Measurements from ENCODE around the gene TRPM2. TPM values are rescaled to one million over a fixed set of nuclear protein-coding genes. Genes with fewer than 3 reads are reported as not detected.

TRPM2 gene
- total RNA-seq, 1 experiment from 2014 or later, result 28.1 TPM

- Histone ChIP-seq H3K4me2 (ENCODE audit: low read length) (no peak overlapping the region), H3K79me2 (ENCODE audit: insufficient read depth, low read length) (no peaks in the 10 kb centered on the region), H4K20me1 (ENCODE audit: insufficient read depth) (no peaks in the 10 kb centered on the region), H3K9me3 (ENCODE audit: control insufficient read depth in 1 of 2, insufficient read depth in 1 of 2, low read depth in 1 of 2, low read length in 2 of 2) (no peaks in the 10 kb centered on the region), H3K4me3 (replicated peaks in 1 of 2; ENCODE audit: low read depth in 1 of 2, low read length in 2 of 2) (peak overlapping the region in 1 of 2 experiments; percentile 7; a peak in 1 of 4 replicates), H3K27ac (ENCODE audit: low read depth, low read length) (no peak overlapping the region), H3K4me1 (ENCODE audit: control insufficient read depth in 1 of 2, insufficient read depth in 2 of 2, low read length in 2 of 2) (peaks cover 0 to 5% of the 10 kb centered on the region in 2 experiments; a peak in 1 of 4 replicates), H2AFZ (ENCODE audit: low read depth, low read length, poor library complexity, severe bottlenecking) (no peak overlapping the region), H3K9ac (ENCODE audit: low read length) (no peak overlapping the region), H3K27me3 (ENCODE audit: insufficient read depth, low read length) (no peaks in the 10 kb centered on the region), H3K36me3 (ENCODE audit: control insufficient read depth in 1 of 2, insufficient read depth in 2 of 2, low read length in 2 of 2) (no peaks in the 10 kb centered on the region), H3K9me2 (ENCODE audit: insufficient read depth) (no peaks in the 10 kb centered on the region)
- TF ChIP-seq EGR1 (IDR thresholded peaks at IDR 0.05; ENCODE audit: low read depth) (no peak), CTCF (IDR thresholded peaks at IDR 0.05 in 2 of 3, conservative IDR thresholded peaks at IDR 0.05 in 1 of 3; ENCODE audit: borderline replicate concordance in 1 of 3, insufficient read depth in 1 of 3, low read depth in 2 of 3, low read length in 2 of 3) (peak in 2 of 3 experiments; percentile 32 to 47; a peak in 3 of 6 replicates)
- POLR2A ChIA-PET, result no interaction called here
- RAD21 ChIA-PET (ENCODE audit: low non-redundant PET in 1 of 2, low total read pairs in 2 of 2, uncharacterized antibody in 2 of 2, unreplicated experiment in 2 of 2), result no interaction called here
- CTCF ChIA-PET, result no interaction called here
- peak; percentile 46 for DNase-seq (ENCODE audit: low read depth, low spot score)
- peak; percentile 84 for ATAC-seq
- BruUV-seq (replicated peaks), result no TSS peak
- intact Hi-C loops (cut with micrococcal nuclease), result no loop called here
These were observed 131.9 kb downstream of the TRPM2 start for GRCh38 chr21:44485254-44485793.

DNA sequence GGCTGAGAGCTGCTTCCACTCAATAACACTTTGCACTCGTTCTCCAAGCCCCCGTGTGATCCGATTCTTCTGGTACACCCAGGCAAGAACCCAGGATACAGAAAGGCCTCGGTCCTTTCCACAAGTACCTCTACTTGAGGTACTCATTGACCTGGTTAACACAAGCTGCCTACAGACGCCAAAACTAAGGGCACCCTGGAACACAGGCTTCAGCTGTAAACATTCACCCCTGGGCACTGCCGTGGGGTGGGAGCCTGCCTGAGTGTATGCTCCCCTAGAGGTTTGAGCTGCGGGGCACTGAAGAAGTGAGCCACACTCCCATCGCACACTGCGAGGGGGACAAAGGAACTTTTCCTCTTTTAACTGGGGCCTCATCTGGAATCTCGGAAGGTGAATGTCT, 132.4 kb downstream of the TRPM2 start:
- intact Hi-C loops (cut with micrococcal nuclease), result no loop called here
- H2AFZ ChIP-seq (ENCODE audit: low read depth, low read length, poor library complexity, severe bottlenecking), result no peak overlapping the region
- DNase-seq (ENCODE audit: low read depth, low spot score) (no peak), ATAC-seq (no peak)
- no peaks in the 10 kb centered on the region for H3K9me3 ChIP-seq (ENCODE audit: control insufficient read depth in 1 of 2, insufficient read depth in 1 of 2, low read depth in 1 of 2, low read length in 2 of 2)
- BruUV-seq (replicated peaks), result no TSS peak
- no peaks in the 10 kb centered on the region for H3K79me2 ChIP-seq (ENCODE audit: insufficient read depth, low read length)
- H3K9me2 ChIP-seq (ENCODE audit: insufficient read depth), result no peaks in the 10 kb centered on the region
- peaks cover 0 to 5% of the 10 kb centered on the region in 2 experiments; a peak in 1 of 4 replicates for H3K4me1 ChIP-seq (ENCODE audit: control insufficient read depth in 1 of 2, insufficient read depth in 2 of 2, low read length in 2 of 2)
- H3K27ac ChIP-seq (ENCODE audit: low read depth, low read length), result no peak overlapping the region
- no peaks in the 10 kb centered on the region for H4K20me1 ChIP-seq (ENCODE audit: insufficient read depth)
- no peak overlapping the region for H3K9ac ChIP-seq (ENCODE audit: low read length)
- no peaks in the 10 kb centered on the region for H3K27me3 ChIP-seq (ENCODE audit: insufficient read depth, low read length)
- ChIA-PET RAD21 (ENCODE audit: low non-redundant PET in 1 of 2, low total read pairs in 2 of 2, uncharacterized antibody in 2 of 2, unreplicated experiment in 2 of 2) (no interaction called here), CTCF (no interaction called here), POLR2A (no interaction called here)
- H3K4me2 ChIP-seq (ENCODE audit: low read length), result no peak overlapping the region
- no peaks in the 10 kb centered on the region for H3K36me3 ChIP-seq (ENCODE audit: control insufficient read depth in 1 of 2, insufficient read depth in 2 of 2, low read length in 2 of 2)
- H3K4me3 ChIP-seq (replicated peaks in 1 of 2; ENCODE audit: low read depth in 1 of 2, low read length in 2 of 2), result peak overlapping the region in 1 of 2 experiments; percentile 7; a peak in 1 of 4 replicates
- TF ChIP-seq JUND (IDR thresholded peaks at IDR 0.05), result no peak
- no peak for TF ChIP-seq SIN3A (IDR thresholded peaks at IDR 0.05; ENCODE audit: low read depth)
- TF ChIP-seq EZH2phosphoT487 (IDR thresholded peaks at IDR 0.05; ENCODE audit: borderline replicate concordance), result no peak
- no peak for TF ChIP-seq ZFX (IDR thresholded peaks at IDR 0.05)
- no peak for TF ChIP-seq SRF (IDR thresholded peaks at IDR 0.05; ENCODE audit: low read depth)
